VCaP (cell line): Measurements from ENCODE around the gene COL20A1.
"Not testable (repeated sequence)": the region's sequence is repeated elsewhere in the genome, so short reads cannot be mapped to it uniquely, and the experiment has no call there.

Source experiments
- H3K27ac ChIP-seq: fragments of 450-650 bp; 2 replicates; pipeline ENCODE4 v1.5.1; 2017
- TF ChIP-seq, protein P1 (sequence below): fragments of 450-650 bp; conservative IDR thresholded peaks from 2 replicates; pipeline ENCODE4 v1.5.1; 2017; ENCODE audit warnings: mild to moderate bottlenecking, moderate library complexity

Gene COL20A1

DNA sequence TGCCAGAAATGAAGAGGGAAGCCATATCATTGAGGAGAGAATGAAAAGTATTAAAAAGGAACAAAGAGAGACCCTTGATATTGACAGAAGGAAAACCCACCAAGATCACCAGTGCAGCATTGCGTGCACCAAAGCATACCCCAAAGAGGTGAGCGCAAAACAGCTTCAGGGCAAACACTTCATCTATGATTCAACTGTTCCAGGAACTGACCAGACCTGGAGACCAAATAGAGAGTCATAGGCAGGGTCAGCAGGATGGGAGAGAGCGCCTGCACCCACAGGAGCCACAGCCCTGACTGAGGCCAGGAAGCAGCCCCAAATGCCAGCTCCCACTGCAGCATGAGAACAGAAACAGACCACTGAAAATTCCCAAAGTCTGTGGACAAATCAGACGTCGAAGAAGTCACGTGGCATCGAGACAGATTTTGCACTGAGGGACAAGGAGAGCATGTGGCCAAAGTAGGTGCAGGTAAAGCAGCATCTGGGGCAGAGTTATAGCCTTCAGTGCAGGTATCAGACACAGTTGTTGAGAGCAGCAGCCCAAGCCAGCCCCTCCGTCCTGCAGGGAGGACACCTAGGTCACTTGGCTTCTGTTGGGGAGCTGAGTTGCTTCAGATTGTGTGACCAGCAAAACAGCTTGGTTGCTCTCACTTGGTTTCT is 38.9 kb downstream of the COL20A1 start:
- TF ChIP-seq, protein P1, sequence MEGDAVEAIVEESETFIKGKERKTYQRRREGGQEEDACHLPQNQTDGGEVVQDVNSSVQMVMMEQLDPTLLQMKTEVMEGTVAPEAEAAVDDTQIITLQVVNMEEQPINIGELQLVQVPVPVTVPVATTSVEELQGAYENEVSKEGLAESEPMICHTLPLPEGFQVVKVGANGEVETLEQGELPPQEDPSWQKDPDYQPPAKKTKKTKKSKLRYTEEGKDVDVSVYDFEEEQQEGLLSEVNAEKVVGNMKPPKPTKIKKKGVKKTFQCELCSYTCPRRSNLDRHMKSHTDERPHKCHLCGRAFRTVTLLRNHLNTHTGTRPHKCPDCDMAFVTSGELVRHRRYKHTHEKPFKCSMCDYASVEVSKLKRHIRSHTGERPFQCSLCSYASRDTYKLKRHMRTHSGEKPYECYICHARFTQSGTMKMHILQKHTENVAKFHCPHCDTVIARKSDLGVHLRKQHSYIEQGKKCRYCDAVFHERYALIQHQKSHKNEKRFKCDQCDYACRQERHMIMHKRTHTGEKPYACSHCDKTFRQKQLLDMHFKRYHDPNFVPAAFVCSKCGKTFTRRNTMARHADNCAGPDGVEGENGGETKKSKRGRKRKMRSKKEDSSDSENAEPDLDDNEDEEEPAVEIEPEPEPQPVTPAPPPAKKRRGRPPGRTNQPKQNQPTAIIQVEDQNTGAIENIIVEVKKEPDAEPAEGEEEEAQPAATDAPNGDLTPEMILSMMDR = no peak
- H3K27ac ChIP-seq = no peak overlapping the region

GRCh38 chr20:63332488-63333240 is 39.7 kb downstream of the COL20A1 start:
- TF ChIP-seq, protein P1 = no peak
- H3K27ac ChIP-seq = no peak overlapping the region

DNA sequence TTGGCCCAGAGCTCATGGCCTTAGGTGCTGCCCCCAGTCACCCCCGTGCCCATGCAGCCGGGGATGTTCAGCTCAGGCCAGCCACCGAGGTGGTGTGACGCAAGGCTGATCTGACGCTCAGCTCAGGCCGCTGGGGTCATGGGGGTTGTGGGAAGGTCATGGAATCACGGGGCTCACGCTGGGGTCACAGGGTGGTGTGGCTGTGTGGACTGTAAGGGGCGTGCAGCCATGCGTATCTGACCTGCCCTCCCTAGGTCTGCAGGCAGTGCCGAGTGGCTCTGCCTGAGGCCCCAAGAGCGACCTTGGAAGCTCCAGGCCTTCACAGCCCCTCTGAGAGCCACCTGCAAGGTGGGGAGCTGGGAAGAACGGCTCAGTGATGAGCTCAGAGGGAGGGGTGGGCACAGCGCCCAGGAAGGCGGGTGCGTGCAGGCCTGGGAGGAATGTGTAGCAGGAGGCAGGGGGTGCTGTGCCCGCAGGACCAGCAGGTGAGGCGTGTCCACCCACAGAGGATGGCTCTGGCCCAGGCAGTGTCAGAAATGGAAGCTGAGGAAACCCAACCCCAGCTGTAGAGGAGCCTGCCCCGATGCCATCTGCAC is 40.4 kb downstream of the COL20A1 start:
- no peak overlapping the region for H3K27ac ChIP-seq
- TF ChIP-seq, protein P1 = no peak

- TF ChIP-seq, protein P1 = no peak
- no peak overlapping the region for H3K27ac ChIP-seq
Measured at GRCh38 chr20:63334356-63334755, 41.4 kb downstream of the COL20A1 start.

DNA sequence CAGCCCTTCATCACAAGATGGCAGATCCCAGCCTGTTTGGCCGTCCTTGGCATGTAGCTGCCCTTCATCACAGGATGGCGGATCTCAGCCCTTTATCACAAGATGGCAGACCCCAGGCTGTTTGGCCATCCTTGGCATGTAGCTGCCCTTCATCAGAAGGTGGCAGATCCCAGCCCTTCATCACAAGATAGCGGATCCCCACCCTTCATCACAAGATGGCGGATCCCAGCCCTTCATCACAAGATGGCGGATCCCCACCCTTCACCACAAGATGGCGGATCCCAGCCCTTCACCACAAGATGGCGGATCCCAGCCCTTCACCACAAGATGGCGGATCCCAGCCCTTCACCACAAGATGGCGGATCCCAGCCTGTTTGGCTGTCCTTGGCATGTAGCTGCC is 42.1 kb downstream of the COL20A1 start:
- H3K27ac ChIP-seq = not testable (repeated sequence)

GRCh38 chr20:63335711-63336110 is 42.7 kb downstream of the COL20A1 start:
- TF ChIP-seq, protein P1 = no peak
- no peak overlapping the region for H3K27ac ChIP-seq

DNA sequence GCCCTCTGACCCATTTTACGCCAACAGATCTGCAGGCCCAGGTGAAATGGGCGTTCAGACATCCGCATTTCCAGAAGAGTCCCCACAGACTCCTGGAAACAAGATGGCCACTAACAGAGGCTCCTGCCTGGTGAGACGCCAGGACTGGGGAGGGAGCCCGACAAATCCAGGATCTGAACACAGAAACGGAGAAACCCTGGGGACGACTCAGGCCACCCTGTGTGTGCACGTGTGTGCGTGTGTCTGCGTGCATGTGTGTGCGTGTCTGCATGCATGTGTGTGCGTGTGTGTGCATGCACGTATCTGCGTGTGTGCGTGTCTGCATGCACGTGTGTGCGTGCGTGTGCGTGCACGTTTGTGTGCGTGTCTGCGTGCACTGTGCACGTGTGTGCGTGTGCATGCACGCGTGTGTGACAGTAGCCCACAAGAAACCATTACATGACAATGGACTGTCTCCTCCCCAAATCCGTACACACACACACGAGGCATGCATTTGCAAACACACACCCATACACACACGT is 43.3 kb downstream of the COL20A1 start:
- TF ChIP-seq, protein P1 = no peak
- H3K27ac ChIP-seq = no peak overlapping the region
